Measurements from ENCODE around the gene CD37. TPM values are rescaled to one million over a fixed set of nuclear protein-coding genes. Genes with fewer than 3 reads are reported as not detected.

The CD37 gene
- total RNA-seq, 2 donors from 2014 or later: 4.0 to 6.2 TPM

GRCh38 chr19:49389406-49389805, 54.2 kb downstream of the CD37 start:
- TF ChIP-seq CTCF (IDR thresholded peaks at IDR 0.05): no peak
- TF ChIP-seq POLR2A (IDR thresholded peaks at IDR 0.05): no peak

More at GRCh38 chr19:49389406-49389805, 54.2 kb downstream of the CD37 start:
- DNase-seq (no peak), ATAC-seq (no peak)
- Histone ChIP-seq H3K4me1 (peaks cover 27% of the 10 kb centered on the region), H3K27ac (peak overlapping the region in 3 of 4 donors; percentile 88 to 93 (median 90)), H3K9me3 (no peaks in the 10 kb centered on the region), H3K36me3 (replicated peaks in 1 of 2; ENCODE audit: insufficient read depth in 1 of 2, low read depth in 2 of 2) (no peaks in the 10 kb centered on the region), H3K4me3 (no peak overlapping the region), H3K27me3 (no peaks in the 10 kb centered on the region)
- WGBS, 2 donors: 86 to 95% methylated on average over 11 of the region's 20 CpGs
- intact Hi-C loops (cut with DNase I): no loop called here

Small RNA genes within 50 kb of the gene (microRNA-seq; reads per million reads assigned to microRNA genes)
- gene MIR4324 (ENCODE audit: borderline number of aligned reads in 2 of 2, borderline replicate concordance in 2 of 2): 0 reads per million in 2 donors

Small RNA genes within 50 kb of the gene (small RNA-seq; reads per million reads assigned to genes)
- gene MIR4324: not detected

Other genes starting within 250 kb of the CD37 start
- 100 to 1,000 TPM; 199 to 588 TPM for gene SNRNP70, start 250.0 kb upstream of the CD37 start, total RNA-seq
- gene LIN7B, start 221.0 kb upstream of the CD37 start, total RNA-seq: 10 to 100 TPM in 1 of 2 donors, 1 to 10 TPM in 1; 8.3 to 24.1 TPM
- 1 to 10 TPM in 1 of 2 donors, not detected in 1; 2.3 TPM for gene C19orf73, start 216.3 kb upstream of the CD37 start, total RNA-seq
- gene PPFIA3, start 215.9 kb upstream of the CD37 start, total RNA-seq: 10 to 100 TPM in 1 of 2 donors, 1 to 10 TPM in 1; 6.7 to 15.2 TPM
- 1 to 10 TPM; 2.1 to 4.3 TPM for gene HRC, start 180.0 kb upstream of the CD37 start, total RNA-seq
- 10 to 100 TPM; 15.8 to 28.0 TPM for gene TRPM4, start 177.6 kb upstream of the CD37 start, total RNA-seq
- 1 to 10 TPM in 1 of 2 donors, under 1 TPM in 1; 0.99 to 1.6 TPM for gene SLC6A16, start 10.2 kb upstream of the CD37 start, total RNA-seq
- gene TEAD2, start 27.0 kb downstream of the CD37 start, total RNA-seq: 10 to 100 TPM; 12.2 to 15.2 TPM
- gene DKKL1, start 28.5 kb downstream of the CD37 start, total RNA-seq: not detected
- 1 to 10 TPM in 1 of 2 donors, under 1 TPM in 1; 0.66 to 2.6 TPM for gene KASH5, start 52.8 kb downstream of the CD37 start, total RNA-seq
- not detected for gene PTH2, start 88.0 kb downstream of the CD37 start, total RNA-seq
- not detected for gene GFY, start 90.0 kb downstream of the CD37 start, total RNA-seq
- under 1 TPM in 1 of 2 donors, not detected in 1; 0.26 TPM for gene SLC17A7, start 106.1 kb downstream of the CD37 start, total RNA-seq
- gene PIH1D1, start 116.4 kb downstream of the CD37 start, total RNA-seq: 10 to 100 TPM; 57.0 to 63.3 TPM
- 10 to 100 TPM; 25.9 to 38.9 TPM for gene ALDH16A1, start 117.8 kb downstream of the CD37 start, total RNA-seq
- under 1 TPM; 0.52 to 0.66 TPM for gene FLT3LG, start 138.8 kb downstream of the CD37 start, total RNA-seq
- 1,000 to 10,000 TPM; 1,758 to 2,456 TPM for gene RPL13A, start 152.2 kb downstream of the CD37 start, total RNA-seq
- 1,000 to 10,000 TPM; 1,400 to 1,772 TPM for gene RPS11, start 161.0 kb downstream of the CD37 start, total RNA-seq
- gene FCGRT, start 177.3 kb downstream of the CD37 start, total RNA-seq: 100 to 1,000 TPM; 117 to 121 TPM
- gene RCN3, start 192.6 kb downstream of the CD37 start, total RNA-seq: 10 to 100 TPM; 11.9 to 39.9 TPM
- gene NOSIP, start 245.2 kb downstream of the CD37 start, total RNA-seq: 10 to 100 TPM; 50.6 to 73.2 TPM
- gene PRRG2, start 245.9 kb downstream of the CD37 start, total RNA-seq: 1 to 10 TPM; 2.6 to 4.9 TPM

Data from body of pancreas (tissue), 4 donors.